Glomerular endothelial cell (primary cell): Measurements from ENCODE around the gene ANKRD10. TPM values are rescaled to one million over a fixed set of nuclear protein-coding genes. Genes with fewer than 3 reads are reported as not detected.

Experiments
- DNase-seq: peaks from one replicate; pipeline ENCODE4 v3.0.0-alpha.2; 2011; ENCODE audit warnings: low read depth, low spot score; ENCODE audit errors: extremely low read depth
- total RNA-seq: library from RNA; depleted of rRNA; stranded (reverse); fragments of >200 nt; gene quantifications from 2 replicates; pipeline ENCODE4 v1.2.3, GENCODE V29; 2015

ANKRD10 gene
- total RNA-seq, 1 donor from 2014 or later = 92.9 TPM

GRCh38 chr13:110945928-110946570, 31.2 kb upstream of the ANKRD10 start:
- DNase-seq = no peak

GRCh38 chr13:110944968-110945927, 30.4 kb upstream of the ANKRD10 start:
- DNase-seq = no peak

GRCh38 chr13:110944121-110944967, 29.5 kb upstream of the ANKRD10 start:
- no peak for DNase-seq

DNA sequence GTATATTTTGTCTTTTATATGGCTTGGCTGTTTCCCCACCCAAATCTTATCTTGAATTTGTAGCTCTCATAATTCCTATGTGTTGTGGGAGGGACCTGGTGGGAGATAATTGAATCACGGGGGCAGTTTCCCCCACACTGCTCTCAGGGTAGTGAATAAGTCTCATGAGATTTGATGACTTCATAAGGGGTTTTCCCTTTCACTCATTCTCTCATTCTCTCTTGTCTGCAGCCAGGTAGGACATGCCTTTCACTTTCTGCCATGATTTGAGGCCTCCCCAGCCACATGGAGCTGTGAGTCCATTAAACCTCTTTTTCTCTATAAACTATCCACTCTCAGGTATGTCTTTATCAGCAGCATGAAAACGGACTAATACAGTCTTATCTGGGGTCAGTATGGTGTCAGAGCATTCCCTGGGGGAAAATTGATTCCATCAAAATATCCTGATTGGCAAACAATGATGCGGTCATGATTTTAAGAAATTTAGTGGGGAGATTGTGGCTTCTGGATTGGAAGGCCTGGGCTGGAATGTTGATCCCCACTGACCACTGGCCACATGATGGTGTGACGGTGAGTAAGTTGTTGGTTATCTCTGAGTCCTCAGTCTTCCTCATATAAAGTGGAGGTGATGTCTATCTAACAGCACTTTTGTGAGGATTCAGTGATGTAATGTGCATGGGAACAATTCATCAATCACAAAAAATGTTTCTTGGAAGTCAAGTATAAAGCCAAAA, 27.5 kb upstream of the ANKRD10 start:
- no peak for DNase-seq

DNA sequence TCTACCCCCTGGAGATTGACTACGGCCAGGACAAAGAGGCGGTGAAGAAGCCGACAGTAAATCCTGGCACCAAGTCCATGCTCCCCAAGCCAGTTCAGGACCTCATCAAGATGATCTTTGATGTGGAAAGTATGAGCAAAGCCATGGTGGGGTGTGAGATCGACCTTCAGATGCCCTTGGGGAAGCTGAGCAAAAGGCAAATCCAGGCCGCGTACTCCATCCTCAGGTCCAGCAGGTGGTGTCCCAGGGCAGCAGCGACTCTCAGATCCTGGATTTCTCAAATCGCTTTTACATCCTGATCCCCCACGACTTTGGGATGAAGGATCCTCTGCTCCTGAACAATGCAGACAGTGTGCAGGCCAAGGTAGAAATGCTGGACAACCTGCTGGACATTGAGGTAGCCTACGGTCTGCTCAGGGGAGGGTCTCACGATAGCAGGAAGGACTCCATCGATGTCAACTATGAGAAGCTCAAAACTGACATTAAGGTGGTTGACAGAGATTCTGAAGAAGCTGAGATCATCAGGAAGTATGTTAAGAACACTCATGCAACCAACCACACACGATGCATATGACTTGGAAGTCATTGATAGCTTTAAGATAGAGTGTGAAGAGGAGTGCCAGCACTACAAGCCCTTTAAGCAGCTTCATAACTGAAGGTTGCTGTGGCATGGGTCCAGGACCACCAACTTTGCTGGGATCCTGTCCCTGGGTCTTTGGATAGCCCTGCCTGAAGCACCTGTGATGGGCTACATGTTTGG, 24.0 kb upstream of the ANKRD10 start:
- no peak for DNase-seq

- DNase-seq = no peak
Measured at GRCh38 chr13:110937511-110938285, 22.8 kb upstream of the ANKRD10 start.

DNA sequence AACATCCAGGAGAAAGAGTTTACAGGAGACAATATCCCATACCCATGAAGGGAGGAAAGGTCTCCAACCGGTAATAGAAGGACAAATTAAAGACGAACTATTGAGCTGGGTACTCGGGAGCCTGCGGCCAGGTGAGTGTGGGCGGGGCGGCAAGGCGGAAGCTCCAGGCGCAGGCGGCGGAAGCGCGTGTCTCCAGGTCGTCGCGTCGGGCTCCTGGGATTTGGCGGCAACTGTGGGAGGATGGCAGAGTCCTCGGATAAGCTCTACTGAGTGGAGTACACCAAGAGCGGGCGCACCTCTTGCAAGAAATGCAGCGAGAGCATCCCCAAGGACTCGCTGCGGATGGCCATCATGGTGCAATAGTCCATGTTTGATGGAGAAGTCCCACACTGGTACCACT, 21.6 kb upstream of the ANKRD10 start:
- no peak for DNase-seq

GRCh38 chr13:110932588-110932987, 17.7 kb upstream of the ANKRD10 start:
- DNase-seq = no peak

GRCh38 chr13:110929104-110929777, 14.4 kb upstream of the ANKRD10 start:
- no peak for DNase-seq

GRCh38 chr13:110925023-110925612, 10.2 kb upstream of the ANKRD10 start:
- DNase-seq = no peak

DNA sequence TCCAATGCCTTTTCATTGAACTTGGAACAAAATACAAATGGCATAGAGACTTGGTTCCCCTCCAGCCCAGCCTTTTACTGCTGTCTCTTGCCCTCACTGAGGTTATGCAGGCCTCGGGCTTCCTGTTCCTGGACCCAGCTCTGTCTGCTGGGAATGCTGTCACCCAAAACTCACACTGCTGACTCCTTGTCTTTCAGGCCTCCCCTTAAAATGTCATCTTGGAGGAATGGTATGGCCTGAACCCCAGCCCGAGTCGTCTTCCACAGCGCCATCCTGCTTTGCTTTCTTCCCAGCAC, 9.7 kb upstream of the ANKRD10 start:
- DNase-seq = no peak

- DNase-seq = no peak
Measured at GRCh38 chr13:110923777-110924638, 9.1 kb upstream of the ANKRD10 start.

GRCh38 chr13:110923086-110923485, 8.2 kb upstream of the ANKRD10 start:
- no peak for DNase-seq

DNA sequence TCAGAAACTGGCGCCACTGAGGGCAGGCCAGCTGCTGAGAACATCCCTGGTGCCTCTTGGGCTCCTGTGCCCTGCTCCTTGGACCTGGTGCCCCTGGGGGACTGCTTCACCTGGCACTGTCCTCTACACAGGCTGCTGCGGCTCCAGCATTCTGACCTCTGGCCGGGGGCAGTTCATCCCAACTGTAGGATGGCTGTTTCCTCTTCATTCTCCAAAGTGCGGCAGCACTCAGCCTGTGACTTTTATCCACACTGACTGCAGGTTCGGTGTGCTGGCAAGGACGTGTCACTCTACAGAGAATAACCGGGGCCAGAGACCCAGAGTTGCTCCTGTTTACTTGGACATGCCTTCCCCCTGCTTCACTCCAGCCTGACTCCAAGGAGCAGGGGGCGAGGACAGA, 7.6 kb upstream of the ANKRD10 start:
- no peak for DNase-seq

DNA sequence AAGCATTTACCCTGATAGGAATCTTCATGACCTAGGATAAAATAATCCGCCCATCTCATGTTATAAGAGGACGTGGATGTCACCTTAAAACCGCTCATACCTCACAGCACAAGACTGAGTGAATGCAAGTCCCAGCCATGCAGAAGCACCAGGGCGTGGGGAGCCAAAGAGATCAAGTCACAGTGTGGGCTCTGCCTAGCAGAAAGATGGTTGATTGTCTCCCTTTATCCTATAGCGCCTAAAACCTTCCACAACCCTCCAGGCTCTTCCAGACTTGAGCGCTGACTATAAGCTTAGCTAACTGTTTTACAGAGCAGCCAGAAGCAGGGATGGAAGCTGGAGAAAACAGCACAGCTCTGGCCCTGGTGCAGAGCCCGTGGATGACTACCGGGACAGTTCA, 6.8 kb upstream of the ANKRD10 start:
- no peak for DNase-seq

GRCh38 chr13:110921209-110921608, 6.3 kb upstream of the ANKRD10 start:
- DNase-seq = no peak

- no peak for DNase-seq
Measured at GRCh38 chr13:110920038-110920437, 5.2 kb upstream of the ANKRD10 start.
